Glutamatergic neuron (in vitro differentiated cells): ENCODE results near the gene NCAPH2. TPM values are rescaled to one million over a fixed set of nuclear protein-coding genes. Genes with fewer than 3 reads are reported as not detected.
A peak's percentile ranks its signal among the peaks of the same experiment; 100 is the strongest.
"Not testable (repeated sequence)": the region's sequence is repeated elsewhere in the genome, so short reads cannot be mapped to it uniquely, and the experiment has no call there.

ENCODE experiments used
- DNase-seq: peaks from one replicate; pipeline ENCODE4 v3.0.0; 2022
- H3K27ac Mint-ChIP-seq: one replicate; pipeline ENCODE4 v1.8.0; 2020; ENCODE audit warnings: mild to moderate bottlenecking, mixed read lengths, inconsistent platforms; ENCODE audit not compliant: unreplicated experiment
- H3K27me3 Mint-ChIP-seq: one replicate; pipeline ENCODE4 v1.8.0; 2020; ENCODE audit warnings: mild to moderate bottlenecking, moderate library complexity, mixed read lengths, inconsistent platforms; ENCODE audit not compliant: unreplicated experiment
- H3K36me3 Mint-ChIP-seq: one replicate; pipeline ENCODE4 v1.8.0; 2020; ENCODE audit warnings: mild to moderate bottlenecking, mixed read lengths, inconsistent platforms; ENCODE audit not compliant: unreplicated experiment
- H3K4me1 Mint-ChIP-seq: one replicate; pipeline ENCODE4 v1.8.0; 2020; ENCODE audit warnings: mild to moderate bottlenecking, low read depth, mixed read lengths, inconsistent platforms; ENCODE audit not compliant: unreplicated experiment
- H3K4me3 Mint-ChIP-seq: one replicate; pipeline ENCODE4 v1.8.0; 2020; ENCODE audit warnings: mild to moderate bottlenecking, mixed read lengths, inconsistent platforms; ENCODE audit not compliant: unreplicated experiment
- H3K9me3 Mint-ChIP-seq: one replicate; pipeline ENCODE4 v1.8.0; 2020; ENCODE audit warnings: mild to moderate bottlenecking, moderate library complexity, mixed read lengths, inconsistent platforms; ENCODE audit not compliant: unreplicated experiment
- CTCF ChIP-seq: fragments of 200-600 bp; sonication (generic); IDR thresholded peaks from one replicate; pipeline ENCODE4 v1.5.0; 2021; ENCODE audit not compliant: partially characterized antibody, unreplicated experiment
- total RNA-seq: library from RNA; stranded (reverse); fragmentation: NEBNext Ultra II Directional; extraction: Animal tissue kit (Norgen Biotek cat#: 25700); gene quantifications from one replicate; pipeline ENCODE4 v1.2.1, GENCODE V29; 2021; ENCODE audit not compliant: unreplicated experiment

The NCAPH2 gene
- total RNA-seq, 1 donor from 2014 or later: 52.9 TPM

GRCh38 chr22:50537765-50538164 lies 29.7 kb downstream of the NCAPH2 start:
- no peak for TF ChIP-seq CTCF
- H3K4me3 Mint-ChIP-seq: no peak overlapping the region
- DNase-seq: no peak
- H3K4me1 Mint-ChIP-seq: peaks cover 3% of the 10 kb centered on the region
- H3K9me3 Mint-ChIP-seq: peaks cover 6% of the 10 kb centered on the region
- H3K27me3 Mint-ChIP-seq: peaks cover 9% of the 10 kb centered on the region
- H3K36me3 Mint-ChIP-seq: no peaks in the 10 kb centered on the region
- H3K27ac Mint-ChIP-seq: no peak overlapping the region

GRCh38 chr22:50540381-50540780 lies 32.4 kb downstream of the NCAPH2 start:
- H3K36me3 Mint-ChIP-seq: no peaks in the 10 kb centered on the region
- peaks cover 2% of the 10 kb centered on the region for H3K27me3 Mint-ChIP-seq
- H3K4me3 Mint-ChIP-seq: no peak overlapping the region
- no peak overlapping the region for H3K27ac Mint-ChIP-seq
- H3K4me1 Mint-ChIP-seq: peaks cover 3% of the 10 kb centered on the region
- no peak for DNase-seq
- H3K9me3 Mint-ChIP-seq: peaks cover 6% of the 10 kb centered on the region
- TF ChIP-seq CTCF: no peak

DNA sequence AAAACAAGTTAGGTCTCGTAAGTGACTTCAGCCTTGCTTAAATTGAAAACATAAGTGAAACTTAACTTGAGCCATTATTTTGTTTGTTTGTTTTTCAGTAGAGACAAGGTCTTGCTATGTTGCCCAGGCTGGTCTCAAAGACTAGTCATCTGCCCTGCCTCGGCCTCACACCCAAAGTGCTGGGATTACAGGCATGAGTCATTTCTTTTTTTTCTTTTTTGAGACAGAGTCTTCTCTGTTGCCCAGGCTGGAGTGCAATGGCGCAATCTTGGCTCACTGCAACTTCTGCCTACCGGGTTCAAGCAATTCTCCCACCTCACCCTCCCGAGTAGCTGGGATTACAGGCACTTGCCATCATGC lies 33.6 kb downstream of the NCAPH2 start:
- not testable (repeated sequence) for H3K4me1 Mint-ChIP-seq, H3K27me3 Mint-ChIP-seq, H3K9me3 Mint-ChIP-seq, H3K4me3 Mint-ChIP-seq, H3K27ac Mint-ChIP-seq, DNase-seq, H3K36me3 Mint-ChIP-seq

DNA sequence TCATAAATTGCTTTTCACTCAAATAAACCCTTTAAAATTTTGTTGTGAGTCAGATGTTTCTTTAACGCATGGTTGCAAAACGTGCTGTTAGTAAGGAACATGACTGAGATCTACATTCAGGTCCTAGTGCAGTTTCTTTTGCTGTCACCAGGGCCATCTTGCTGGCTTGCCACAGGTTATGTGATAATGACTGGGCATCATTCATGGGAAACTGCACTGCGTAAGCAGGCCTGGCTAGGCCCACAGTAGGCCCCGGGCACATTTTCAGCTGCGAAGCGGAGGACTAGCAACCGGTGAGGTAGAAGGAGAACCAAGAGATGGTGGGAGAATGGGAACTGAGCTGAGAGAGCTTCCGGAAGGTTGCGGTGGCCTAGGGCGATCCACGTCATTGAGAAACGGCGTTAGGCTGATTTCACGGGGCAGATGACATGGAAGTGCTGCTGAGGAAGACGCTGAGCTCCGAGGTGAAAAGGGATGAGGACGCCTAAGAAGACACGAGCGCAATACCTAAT lies 34.4 kb downstream of the NCAPH2 start:
- Mint-ChIP-seq H3K4me1 (peaks cover 3% of the 10 kb centered on the region), H3K4me3 (no peak overlapping the region)
- no peak for DNase-seq

GRCh38 chr22:50544078-50544745 lies 36.2 kb downstream of the NCAPH2 start:
- Mint-ChIP-seq H3K27me3 (peaks cover 5% of the 10 kb centered on the region), H3K4me3 (no peak overlapping the region), H3K9me3 (peaks cover 4% of the 10 kb centered on the region), H3K27ac (no peak overlapping the region), H3K4me1 (peaks cover 3% of the 10 kb centered on the region), H3K36me3 (no peaks in the 10 kb centered on the region)
- TF ChIP-seq CTCF: peak; percentile 37
- peak; percentile 88 for DNase-seq

More for the DNA sequence above, 34.4 kb downstream of the NCAPH2 start:
- H3K36me3 Mint-ChIP-seq: no peaks in the 10 kb centered on the region
- peaks cover 5% of the 10 kb centered on the region for H3K27me3 Mint-ChIP-seq
- peaks cover 4% of the 10 kb centered on the region for H3K9me3 Mint-ChIP-seq
- TF ChIP-seq CTCF: no peak
- no peak overlapping the region for H3K27ac Mint-ChIP-seq
